HT-29 (cell line): Measurements from ENCODE around the gene KATNIP. TPM values are rescaled to one million over a fixed set of nuclear protein-coding genes. Genes with fewer than 3 reads are reported as not detected.

ENCODE experiments used
- DNase-seq: peaks from one replicate; pipeline ENCODE4 v3.0.0-alpha.2; 2015; ENCODE audit warnings: low spot score
- total RNA-seq: library from RNA; depleted of rRNA; stranded (reverse); fragments of >200 nt; shearing (Covaris generic); gene quantifications from 2 replicates; pipeline ENCODE4 v1.2.3, GENCODE V29; 2014; rRNA removed

Gene KATNIP
- total RNA-seq, 1 experiment from 2014 or later, result 25.2 TPM

GRCh38 chr16:27582883-27583282 lies 32.9 kb downstream of the KATNIP start:
- no peak for DNase-seq

GRCh38 chr16:27583634-27584033 lies 33.7 kb downstream of the KATNIP start:
- DNase-seq, result no peak

GRCh38 chr16:27585200-27585599 lies 35.3 kb downstream of the KATNIP start:
- no peak for DNase-seq

- no peak for DNase-seq
These were observed 36.8 kb downstream of the KATNIP start for GRCh38 chr16:27586711-27587110.

GRCh38 chr16:27588057-27588456 lies 38.1 kb downstream of the KATNIP start:
- no peak for DNase-seq

- DNase-seq, result no peak
These were observed 41.9 kb downstream of the KATNIP start for GRCh38 chr16:27591837-27592236.

GRCh38 chr16:27595475-27595874 lies 45.5 kb downstream of the KATNIP start:
- DNase-seq, result no peak

GRCh38 chr16:27595993-27596392 lies 46.0 kb downstream of the KATNIP start:
- DNase-seq, result no peak

GRCh38 chr16:27596411-27596810 lies 46.5 kb downstream of the KATNIP start:
- DNase-seq, result no peak

- no peak for DNase-seq
These were observed 47.4 kb downstream of the KATNIP start for GRCh38 chr16:27597361-27597760.

- DNase-seq, result no peak
These were observed 48.3 kb downstream of the KATNIP start for GRCh38 chr16:27598220-27598619.

GRCh38 chr16:27598931-27599565 lies 49.1 kb downstream of the KATNIP start:
- no peak for DNase-seq

GRCh38 chr16:27599606-27600005 lies 49.7 kb downstream of the KATNIP start:
- no peak for DNase-seq

Other genes starting within 250 kb of the KATNIP start
- 49.1 and 58.2 TPM in 2 replicates for gene IL4R, start 236.2 kb upstream of the KATNIP start, total RNA-seq
- gene IL21R, start 148.0 kb upstream of the KATNIP start, total RNA-seq, result not detected in 2 replicates
- gene GTF3C1, start 231 bp upstream of the KATNIP start, total RNA-seq, result 75.3 and 86.4 TPM in 2 replicates